Glutamatergic neuron (in vitro differentiated cells): ENCODE measurements around the gene STXBP5L. TPM values are rescaled to one million over a fixed set of nuclear protein-coding genes. Genes with fewer than 3 reads are reported as not detected.

Source experiments
- DNase-seq: peaks from one replicate; pipeline ENCODE4 v3.0.0; 2022
- H3K27ac Mint-ChIP-seq: one replicate; pipeline ENCODE4 v1.8.0; 2020; ENCODE audit warnings: mild to moderate bottlenecking, mixed read lengths, inconsistent platforms; ENCODE audit not compliant: unreplicated experiment
- H3K27me3 Mint-ChIP-seq: one replicate; pipeline ENCODE4 v1.8.0; 2020; ENCODE audit warnings: mild to moderate bottlenecking, moderate library complexity, mixed read lengths, inconsistent platforms; ENCODE audit not compliant: unreplicated experiment
- H3K36me3 Mint-ChIP-seq: one replicate; pipeline ENCODE4 v1.8.0; 2020; ENCODE audit warnings: mild to moderate bottlenecking, mixed read lengths, inconsistent platforms; ENCODE audit not compliant: unreplicated experiment
- H3K4me1 Mint-ChIP-seq: one replicate; pipeline ENCODE4 v1.8.0; 2020; ENCODE audit warnings: mild to moderate bottlenecking, low read depth, mixed read lengths, inconsistent platforms; ENCODE audit not compliant: unreplicated experiment
- H3K4me3 Mint-ChIP-seq: one replicate; pipeline ENCODE4 v1.8.0; 2020; ENCODE audit warnings: mild to moderate bottlenecking, mixed read lengths, inconsistent platforms; ENCODE audit not compliant: unreplicated experiment
- H3K9me3 Mint-ChIP-seq: one replicate; pipeline ENCODE4 v1.8.0; 2020; ENCODE audit warnings: mild to moderate bottlenecking, moderate library complexity, mixed read lengths, inconsistent platforms; ENCODE audit not compliant: unreplicated experiment
- long read RNA-seq: library from polyadenylated mRNA; unstranded; transcript quantifications from one replicate; pipeline ENCODE4 v2.0.0, GENCODE V29; 2020; ENCODE audit not compliant: unreplicated experiment
- total RNA-seq: library from RNA; stranded (reverse); fragmentation: NEBNext Ultra II Directional; extraction: Animal tissue kit (Norgen Biotek cat#: 25700); gene quantifications from one replicate; pipeline ENCODE4 v1.2.1, GENCODE V29; 2021; ENCODE audit not compliant: unreplicated experiment
- TF ChIP-seq, protein P1 (sequence below): fragments of 200-600 bp; sonication (generic); IDR thresholded peaks from one replicate; pipeline ENCODE4 v1.5.0; 2021; ENCODE audit not compliant: partially characterized antibody, unreplicated experiment

Gene STXBP5L
- total RNA-seq = 54.7 TPM
- long read RNA-seq, partial matches to known transcripts = 3 of 9 reads
- long read RNA-seq, other reads (novel, unspliced or antisense) = 4 of 9 reads

DNA sequence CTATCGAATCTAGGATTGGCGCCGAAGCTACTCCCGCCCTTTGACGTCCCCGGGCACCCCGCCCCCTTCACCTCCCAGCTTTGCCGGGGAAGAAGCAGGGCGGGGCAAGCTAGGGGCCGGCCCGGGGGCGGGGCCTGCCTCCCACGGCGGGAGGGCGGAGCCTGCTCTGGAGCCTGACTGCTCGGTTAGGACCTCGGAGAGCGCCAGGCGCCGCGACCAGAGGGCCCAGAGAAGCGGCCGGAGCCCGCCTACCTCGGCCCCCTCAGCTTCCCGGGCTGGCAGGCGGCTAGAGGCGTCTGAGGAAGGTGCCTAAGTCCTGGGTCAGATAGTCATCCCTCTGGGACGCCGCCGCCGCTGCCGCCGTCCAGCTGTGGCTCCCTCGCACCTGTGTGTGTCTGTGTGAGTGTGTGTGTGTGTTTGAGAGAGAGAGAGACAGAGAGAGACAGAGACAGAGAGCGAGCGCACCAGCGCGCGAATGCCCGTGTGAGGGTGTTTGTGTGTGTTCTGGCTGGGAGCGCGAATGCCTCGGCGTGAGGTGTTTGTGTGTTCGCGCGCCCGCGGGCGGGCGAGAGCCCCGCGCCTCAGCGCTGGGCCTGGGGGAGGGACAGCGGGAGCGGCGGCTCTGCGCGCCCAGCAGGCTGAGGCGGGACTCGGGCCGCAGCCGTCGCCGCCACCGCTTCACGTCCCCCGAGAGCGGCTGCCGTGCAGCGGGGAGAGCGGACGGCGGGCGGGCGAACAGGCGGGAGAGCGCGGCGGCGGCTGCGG, at the start of gene STXBP5L:
TSS of gene STXBP5L (plus strand) at position 176 of the 765 bp plus-strand sequence. CDS start 1,374 bp downstream, outside the sequence.
- H3K27ac Mint-ChIP-seq = peak within 1 kb of the TSS; percentile 99
- H3K27me3 Mint-ChIP-seq = peaks cover 12% of the 10 kb centered on the region
- peaks cover 11% of the 10 kb centered on the region for H3K9me3 Mint-ChIP-seq
- peaks cover 4% of the 10 kb centered on the region for H3K36me3 Mint-ChIP-seq
- H3K4me3 Mint-ChIP-seq = peak within 1 kb of the TSS; percentile 98
- peaks cover 22% of the 10 kb centered on the region for H3K4me1 Mint-ChIP-seq
- TF ChIP-seq, protein P1, sequence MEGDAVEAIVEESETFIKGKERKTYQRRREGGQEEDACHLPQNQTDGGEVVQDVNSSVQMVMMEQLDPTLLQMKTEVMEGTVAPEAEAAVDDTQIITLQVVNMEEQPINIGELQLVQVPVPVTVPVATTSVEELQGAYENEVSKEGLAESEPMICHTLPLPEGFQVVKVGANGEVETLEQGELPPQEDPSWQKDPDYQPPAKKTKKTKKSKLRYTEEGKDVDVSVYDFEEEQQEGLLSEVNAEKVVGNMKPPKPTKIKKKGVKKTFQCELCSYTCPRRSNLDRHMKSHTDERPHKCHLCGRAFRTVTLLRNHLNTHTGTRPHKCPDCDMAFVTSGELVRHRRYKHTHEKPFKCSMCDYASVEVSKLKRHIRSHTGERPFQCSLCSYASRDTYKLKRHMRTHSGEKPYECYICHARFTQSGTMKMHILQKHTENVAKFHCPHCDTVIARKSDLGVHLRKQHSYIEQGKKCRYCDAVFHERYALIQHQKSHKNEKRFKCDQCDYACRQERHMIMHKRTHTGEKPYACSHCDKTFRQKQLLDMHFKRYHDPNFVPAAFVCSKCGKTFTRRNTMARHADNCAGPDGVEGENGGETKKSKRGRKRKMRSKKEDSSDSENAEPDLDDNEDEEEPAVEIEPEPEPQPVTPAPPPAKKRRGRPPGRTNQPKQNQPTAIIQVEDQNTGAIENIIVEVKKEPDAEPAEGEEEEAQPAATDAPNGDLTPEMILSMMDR = no peak
- DNase-seq = peak; percentile 98

DNA sequence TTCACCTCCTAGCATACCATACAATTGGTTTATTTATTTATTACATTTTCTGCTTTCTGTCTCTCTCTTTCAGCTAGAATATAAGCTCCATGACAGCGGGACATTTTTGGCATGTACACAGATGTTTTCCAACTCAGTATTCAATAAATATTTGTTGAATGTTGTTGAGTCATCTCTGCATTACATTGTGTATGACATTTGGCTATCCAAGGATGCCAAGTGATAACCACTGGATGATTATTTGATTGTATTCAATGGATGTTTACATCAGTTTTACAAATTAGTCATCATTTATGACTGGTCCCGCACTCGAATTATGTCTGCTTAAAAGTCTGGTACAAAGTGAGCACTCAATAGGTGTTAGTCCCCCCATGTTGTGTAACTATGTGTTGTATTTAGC, 49.5 kb upstream of the STXBP5L start:
- no peak overlapping the region for H3K27ac Mint-ChIP-seq
- no peak for DNase-seq
- TF ChIP-seq, protein P1 = no peak
- H3K9me3 Mint-ChIP-seq = peaks cover 3% of the 10 kb centered on the region
- H3K36me3 Mint-ChIP-seq = peaks cover 4% of the 10 kb centered on the region
- H3K27me3 Mint-ChIP-seq = no peaks in the 10 kb centered on the region
- peaks cover 10% of the 10 kb centered on the region for H3K4me1 Mint-ChIP-seq
- H3K4me3 Mint-ChIP-seq = no peak overlapping the region

DNA sequence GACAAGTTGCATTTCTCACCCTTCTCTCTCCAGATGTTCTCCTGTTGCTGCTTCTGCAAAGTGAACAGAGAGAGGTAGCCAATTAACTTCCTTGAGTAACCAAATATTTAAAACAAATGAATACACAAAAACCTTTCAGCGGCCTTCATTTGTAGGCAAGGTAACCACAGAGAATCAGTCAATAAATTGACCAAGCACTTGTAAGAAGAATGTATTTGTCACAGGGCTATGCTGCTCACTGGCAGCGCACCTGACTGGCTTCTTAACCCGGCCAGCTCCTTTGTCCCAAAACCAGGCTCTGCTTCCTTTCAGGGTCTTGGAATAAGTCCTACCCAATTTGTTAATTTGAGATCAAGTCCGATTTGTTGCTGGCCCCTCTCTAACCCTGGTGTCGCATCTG, 43.5 kb upstream of the STXBP5L start:
- H3K27ac Mint-ChIP-seq = no peak overlapping the region

DNA sequence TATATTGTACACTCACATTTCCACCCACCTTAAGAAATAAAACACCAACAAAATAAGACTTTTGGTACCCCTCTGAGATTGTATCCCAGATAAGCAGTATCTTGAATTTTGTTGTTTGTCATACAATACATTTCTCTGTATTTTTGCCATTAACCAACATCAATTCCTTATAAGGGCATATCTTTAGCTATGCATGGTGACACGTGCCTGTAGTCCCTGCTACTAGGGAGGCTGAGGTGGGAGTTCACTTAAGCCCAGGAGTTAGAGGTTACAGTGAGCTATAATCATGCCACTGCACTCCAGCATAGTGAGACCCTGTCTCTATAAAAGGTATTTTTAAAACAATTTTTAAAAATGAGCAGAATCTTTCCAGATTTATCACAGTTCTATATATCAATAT, 32.5 kb upstream of the STXBP5L start:
- TF ChIP-seq, protein P1 = no peak
- no peaks in the 10 kb centered on the region for H3K27me3 Mint-ChIP-seq
- no peak overlapping the region for H3K27ac Mint-ChIP-seq
- no peak for DNase-seq
- no peaks in the 10 kb centered on the region for H3K9me3 Mint-ChIP-seq
- H3K36me3 Mint-ChIP-seq = no peaks in the 10 kb centered on the region
- peaks cover 15% of the 10 kb centered on the region for H3K4me1 Mint-ChIP-seq
- no peak overlapping the region for H3K4me3 Mint-ChIP-seq

More for the DNA sequence above, 43.5 kb upstream of the STXBP5L start:
- Mint-ChIP-seq H3K4me3 (no peak overlapping the region), H3K27me3 (no peaks in the 10 kb centered on the region), H3K36me3 (no peaks in the 10 kb centered on the region), H3K9me3 (peaks cover 3% of the 10 kb centered on the region), H3K4me1 (peaks cover 1% of the 10 kb centered on the region)
- no peak for DNase-seq
- TF ChIP-seq, protein P1 = no peak

DNA sequence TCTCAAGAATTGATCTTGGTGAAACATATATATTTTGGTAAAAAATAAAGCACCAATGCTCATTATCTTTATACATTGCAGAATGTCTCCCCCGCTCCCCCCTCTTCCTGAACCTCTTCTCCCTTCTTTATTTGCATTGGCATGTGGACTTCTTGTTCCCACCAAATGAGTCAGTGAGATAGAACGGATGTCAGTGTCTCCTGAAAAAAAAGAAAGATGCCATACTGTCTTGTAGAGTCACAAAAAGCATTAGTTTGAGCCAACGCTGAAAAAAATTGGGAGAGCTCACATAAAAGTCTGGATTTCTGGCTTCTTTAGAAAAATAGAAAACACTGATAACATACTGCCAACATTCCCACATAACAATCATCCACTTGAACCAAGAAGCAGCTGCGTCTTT, 32.0 kb upstream of the STXBP5L start:
- H3K4me1 Mint-ChIP-seq = peaks cover 15% of the 10 kb centered on the region
- H3K27ac Mint-ChIP-seq = no peak overlapping the region
- no peaks in the 10 kb centered on the region for H3K9me3 Mint-ChIP-seq
- DNase-seq = no peak
- H3K36me3 Mint-ChIP-seq = no peaks in the 10 kb centered on the region
- TF ChIP-seq, protein P1 = no peak
- H3K4me3 Mint-ChIP-seq = no peak overlapping the region
- H3K27me3 Mint-ChIP-seq = no peaks in the 10 kb centered on the region
